GM10847 (cell line): ENCODE results near the gene USP49.

Source experiments
- POLR2A ChIP-seq: IDR thresholded peaks from 2 replicates; pipeline ENCODE4 v1.6.1; 2011; ENCODE audit not compliant: insufficient read length; ENCODE audit errors: extremely low read depth

Gene USP49

GRCh38 chr6:41894366-41895299 lies 542 bp downstream of the USP49 start:
- TF ChIP-seq POLR2A = no peak

GRCh38 chr6:41892921-41893564 lies 2.1 kb downstream of the USP49 start:
- no peak for TF ChIP-seq POLR2A

GRCh38 chr6:41887331-41887751 lies 7.8 kb downstream of the USP49 start:
- no peak for TF ChIP-seq POLR2A

DNA sequence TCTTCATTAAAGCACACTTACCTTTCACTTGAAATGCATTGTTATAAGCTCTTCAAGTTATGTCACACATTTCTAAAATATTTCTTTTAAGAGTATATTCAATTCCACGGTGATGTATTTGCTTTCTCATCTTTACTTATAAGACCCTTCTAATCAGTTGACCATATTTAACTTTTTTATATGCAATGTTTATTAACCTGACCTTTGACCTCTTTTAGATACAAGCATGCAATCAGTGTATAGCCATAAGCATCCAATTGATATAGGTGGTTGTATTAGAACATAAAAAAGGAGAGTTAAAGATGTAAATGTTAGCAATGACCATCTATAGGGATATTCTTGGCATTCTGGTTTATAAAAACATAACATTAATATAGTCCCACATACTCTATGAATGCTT lies 9.2 kb downstream of the USP49 start:
- no peak for TF ChIP-seq POLR2A

- no peak for TF ChIP-seq POLR2A
These were observed 10.2 kb downstream of the USP49 start for GRCh38 chr6:41884957-41885356.

DNA sequence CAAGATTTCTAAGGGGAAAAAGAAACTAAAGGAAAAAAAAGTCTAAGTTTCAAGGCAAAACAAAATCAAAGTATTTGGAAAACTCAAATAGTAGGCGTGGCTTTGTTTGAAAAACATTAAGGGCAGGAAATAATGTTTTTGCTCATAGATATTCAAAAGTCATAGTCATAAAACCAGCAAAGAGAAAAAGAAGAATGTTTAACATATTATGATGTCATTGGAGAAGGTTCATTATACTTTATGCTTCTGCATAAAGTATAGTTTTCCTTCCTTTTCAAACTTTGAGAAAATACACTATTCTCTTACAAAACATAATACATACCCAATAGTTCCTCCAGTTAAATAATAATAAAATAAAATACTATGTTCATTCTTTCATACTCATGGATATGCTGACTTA lies 13.7 kb downstream of the USP49 start:
- TF ChIP-seq POLR2A = no peak

GRCh38 chr6:41878961-41879405 lies 16.2 kb downstream of the USP49 start:
- TF ChIP-seq POLR2A = no peak

DNA sequence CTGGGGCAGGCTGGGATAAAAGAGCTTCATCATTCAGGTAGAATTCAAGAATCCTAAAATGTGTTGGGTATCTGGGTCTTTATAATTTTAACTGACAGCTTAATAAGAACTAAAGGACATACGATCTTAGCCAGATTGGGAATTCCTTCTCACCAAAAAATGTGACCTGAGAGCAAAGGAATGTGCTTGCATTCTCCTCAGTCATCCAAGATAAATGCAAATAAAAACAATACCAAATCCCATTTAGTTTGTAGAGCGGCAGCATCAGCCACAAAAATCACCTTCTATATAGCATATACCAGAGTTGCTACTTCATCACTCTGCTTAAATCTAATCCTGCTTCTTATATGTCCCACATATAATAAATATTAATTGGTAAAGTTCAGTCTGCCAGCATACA lies 16.9 kb downstream of the USP49 start:
- no peak for TF ChIP-seq POLR2A

DNA sequence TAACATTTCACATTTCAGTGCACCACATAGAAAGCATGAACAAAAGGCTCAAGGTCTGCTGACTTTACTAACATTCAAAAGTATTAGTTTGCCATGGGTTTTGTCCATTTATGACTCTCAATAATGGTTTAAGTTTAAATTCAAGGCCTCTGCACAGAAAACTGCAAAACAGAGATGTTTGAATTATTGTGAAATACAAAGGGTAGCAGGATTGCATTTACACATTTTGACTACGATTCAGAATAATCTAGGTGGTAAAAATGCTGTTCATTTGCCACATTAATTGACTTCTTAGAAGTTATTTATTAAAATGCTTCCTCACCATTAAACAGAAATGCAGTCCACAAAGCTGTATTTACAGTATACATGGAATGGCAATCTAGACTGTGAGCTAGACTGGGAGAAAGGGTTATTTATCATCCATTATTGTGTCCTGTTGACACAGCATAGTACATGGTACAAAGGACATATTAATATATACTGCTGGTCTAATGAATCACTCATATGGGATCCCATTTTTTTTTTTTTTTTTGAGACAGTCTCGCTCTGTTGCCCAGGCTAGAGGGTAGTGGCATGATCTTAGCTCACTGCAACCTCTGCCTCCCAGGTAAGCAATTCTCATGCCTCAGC lies 18.0 kb downstream of the USP49 start:
- TF ChIP-seq POLR2A = no peak

DNA sequence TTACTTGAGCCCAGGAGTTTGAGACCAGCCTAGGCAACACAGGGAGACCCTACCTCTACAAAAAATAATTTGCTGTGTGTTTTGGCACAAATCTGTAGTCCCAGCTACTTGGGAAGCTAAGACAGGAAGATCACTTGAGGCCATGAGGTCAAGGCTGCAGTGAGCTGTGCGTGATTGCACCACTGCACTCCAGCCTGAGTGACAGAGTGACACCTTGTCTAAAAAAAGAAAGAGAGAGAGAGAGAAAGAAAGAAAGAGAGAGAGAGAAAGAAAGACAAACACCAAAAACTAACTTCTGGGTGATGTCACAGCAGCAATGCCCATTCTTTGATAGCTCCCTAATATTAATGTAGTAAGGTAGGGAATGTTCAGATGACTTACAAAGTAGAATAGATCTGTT lies 20.4 kb downstream of the USP49 start:
- no peak for TF ChIP-seq POLR2A

DNA sequence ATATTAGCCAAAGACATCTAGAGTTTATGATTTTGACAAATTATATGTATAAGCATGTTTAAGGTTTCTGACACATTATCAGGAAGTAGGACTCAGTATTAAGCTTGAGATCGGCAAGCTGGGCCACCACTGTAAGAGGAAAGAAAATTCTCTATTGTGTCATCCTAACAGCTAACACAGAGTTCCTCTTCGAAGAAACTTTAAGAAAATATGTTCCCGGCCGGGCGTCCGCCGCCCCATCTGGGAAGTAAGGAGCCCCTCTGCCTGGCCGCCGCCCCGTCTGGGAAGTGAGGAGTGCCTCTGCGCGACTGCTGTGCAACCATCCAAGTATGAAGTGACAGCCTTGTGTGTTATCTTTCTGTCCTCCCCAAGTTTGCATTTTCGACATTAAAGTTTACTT lies 23.0 kb downstream of the USP49 start:
- TF ChIP-seq POLR2A = no peak

DNA sequence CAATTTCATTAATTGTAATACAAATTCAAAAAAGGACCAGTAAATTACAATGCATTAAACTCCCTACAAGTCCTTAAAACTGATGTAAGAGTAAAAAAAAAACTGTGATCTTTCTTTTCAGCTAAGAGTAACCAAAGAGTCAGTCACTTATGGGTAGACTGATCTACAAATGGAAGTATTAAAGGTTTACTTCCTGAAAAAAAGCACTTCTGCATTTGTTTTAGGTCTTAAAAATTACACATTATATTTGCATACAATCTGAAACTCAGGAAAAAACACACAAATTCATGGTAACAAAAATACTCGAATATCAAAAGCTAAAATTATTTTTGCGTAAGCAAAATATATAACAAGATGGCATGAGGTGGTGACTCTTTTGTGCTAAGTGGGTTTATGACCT lies 23.5 kb downstream of the USP49 start:
- no peak for TF ChIP-seq POLR2A

DNA sequence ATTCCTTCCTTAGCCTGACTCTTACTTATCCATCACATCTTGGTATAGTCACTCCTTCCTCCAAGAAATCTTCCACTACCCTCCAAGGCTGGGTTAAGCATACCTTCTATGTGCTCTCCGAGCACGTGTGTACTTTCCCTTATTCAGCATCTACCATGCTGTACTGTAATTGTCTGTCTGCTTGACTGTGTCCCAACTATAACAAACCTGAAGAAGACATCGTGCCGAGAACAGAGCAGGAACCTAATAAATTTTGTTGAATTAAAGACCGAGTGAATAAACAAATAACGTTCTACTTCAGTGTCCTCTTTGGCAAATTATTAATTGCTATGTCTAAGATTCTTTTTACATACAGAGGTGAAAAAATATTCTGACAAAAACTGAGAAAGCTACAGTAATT lies 35.8 kb downstream of the USP49 start:
- no peak for TF ChIP-seq POLR2A

DNA sequence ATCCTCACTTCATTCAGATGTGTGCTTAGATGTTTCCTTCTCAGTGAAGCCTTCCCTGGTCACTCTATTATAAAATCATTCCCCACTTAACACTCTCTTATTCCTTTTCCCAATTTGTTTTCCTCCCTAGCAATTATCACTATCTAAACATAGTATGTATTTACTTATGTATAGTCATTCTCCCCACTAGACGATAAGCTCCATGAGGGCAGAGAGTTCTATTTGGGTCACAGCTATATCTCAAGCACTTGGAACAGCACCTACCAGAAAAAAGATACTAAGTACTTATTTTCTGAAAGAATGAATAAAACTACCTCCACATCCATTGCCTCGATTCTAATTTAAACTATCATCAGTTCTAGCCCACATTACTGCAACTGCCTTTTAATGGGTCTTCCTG lies 36.5 kb downstream of the USP49 start:
- TF ChIP-seq POLR2A = no peak

DNA sequence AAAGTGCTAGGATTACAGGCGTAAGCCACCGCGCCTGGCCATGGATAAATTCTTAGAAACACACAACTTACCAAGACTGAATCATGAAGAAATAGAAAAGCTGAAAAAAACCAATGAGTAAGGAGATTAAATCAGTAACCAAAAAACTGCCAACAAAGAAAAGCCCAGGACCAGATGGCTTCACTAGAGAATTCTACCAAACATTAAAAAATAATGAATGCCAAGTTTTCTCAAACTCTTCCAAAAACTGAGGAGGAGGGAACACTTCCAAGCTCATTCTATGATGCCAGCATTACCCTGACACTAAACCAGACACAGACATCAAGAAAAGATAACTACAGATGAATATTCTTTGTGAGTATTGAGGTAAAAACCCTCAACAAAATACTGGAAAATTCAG lies 44.3 kb downstream of the USP49 start:
- TF ChIP-seq POLR2A = no peak

DNA sequence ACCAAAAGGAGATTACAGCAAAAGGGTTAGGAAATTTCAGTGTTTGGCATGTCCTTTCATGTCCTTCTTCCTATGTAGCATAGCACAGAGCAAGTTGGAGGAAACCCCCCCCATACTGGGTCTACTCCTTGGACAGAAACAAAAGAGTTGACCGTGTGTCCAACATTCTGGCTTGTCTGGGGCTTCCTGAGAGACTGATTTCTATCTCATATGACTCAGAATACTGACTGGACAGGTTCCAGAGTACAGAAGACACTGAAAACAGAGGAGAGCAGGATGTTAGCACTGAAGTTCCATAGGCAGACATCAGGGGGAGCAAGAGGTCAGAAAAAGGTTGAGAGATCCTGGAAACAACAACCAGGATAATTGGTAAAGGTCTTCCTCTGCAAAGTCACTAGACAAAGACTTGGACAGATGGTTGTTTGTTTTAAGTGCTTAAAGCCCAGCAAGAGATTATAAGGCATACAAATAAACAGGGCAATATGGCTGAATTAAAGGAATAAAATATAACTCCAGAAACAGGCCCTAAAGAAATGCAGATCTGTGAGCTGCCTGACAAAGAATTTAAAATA lies 48.4 kb downstream of the USP49 start:
- TF ChIP-seq POLR2A = no peak
